HPDE6-E6E7 (cell line): ENCODE results near the gene BCAP29.

Source experiments
- DNase-seq: peaks from one replicate; pipeline ENCODE4 v3.0.0; 2011; ENCODE audit warnings: missing footprints; ENCODE audit errors: extremely low spot score

The BCAP29 gene

GRCh38 chr7:107582875-107583274 lies 2.8 kb downstream of the BCAP29 start:
- no peak for DNase-seq

- no peak for DNase-seq
These were observed 4.7 kb downstream of the BCAP29 start for GRCh38 chr7:107584716-107585115.

- no peak for DNase-seq
These were observed 8.6 kb downstream of the BCAP29 start for GRCh38 chr7:107588529-107589130.

- DNase-seq: no peak
These were observed 11.4 kb downstream of the BCAP29 start for GRCh38 chr7:107591421-107591820.

- DNase-seq: no peak
These were observed 12.4 kb downstream of the BCAP29 start for GRCh38 chr7:107592361-107593024.

GRCh38 chr7:107593025-107593410 lies 13.0 kb downstream of the BCAP29 start:
- DNase-seq: no peak

GRCh38 chr7:107594961-107595737 lies 15.1 kb downstream of the BCAP29 start:
- peak; percentile 43 for DNase-seq

GRCh38 chr7:107596881-107597581 lies 17.0 kb downstream of the BCAP29 start:
- DNase-seq: no peak

- no peak for DNase-seq
These were observed 17.5 kb downstream of the BCAP29 start for GRCh38 chr7:107597582-107597916.

GRCh38 chr7:107597953-107598352 lies 17.9 kb downstream of the BCAP29 start:
- no peak for DNase-seq

- DNase-seq: no peak
These were observed 19.2 kb downstream of the BCAP29 start for GRCh38 chr7:107599262-107599661.

- no peak for DNase-seq
These were observed 20.8 kb downstream of the BCAP29 start for GRCh38 chr7:107600816-107601215.

- DNase-seq: no peak
These were observed 25.3 kb downstream of the BCAP29 start for GRCh38 chr7:107605218-107605815.

- no peak for DNase-seq
These were observed 26.3 kb downstream of the BCAP29 start for GRCh38 chr7:107606303-107606702.

- no peak for DNase-seq
These were observed 29.8 kb downstream of the BCAP29 start for GRCh38 chr7:107609811-107610261.

- no peak for DNase-seq
These were observed 30.3 kb downstream of the BCAP29 start for GRCh38 chr7:107610323-107610722.

GRCh38 chr7:107613439-107613838 lies 33.4 kb downstream of the BCAP29 start:
- no peak for DNase-seq

- DNase-seq: no peak
These were observed 33.9 kb downstream of the BCAP29 start for GRCh38 chr7:107613948-107614347.

GRCh38 chr7:107614425-107614824 lies 34.4 kb downstream of the BCAP29 start:
- DNase-seq: peak; percentile 5

GRCh38 chr7:107615910-107616680 lies 36.0 kb downstream of the BCAP29 start:
- no peak for DNase-seq

GRCh38 chr7:107622429-107622828 lies 42.4 kb downstream of the BCAP29 start:
- DNase-seq: peak; percentile 23
